Keratinocyte (primary cell): ENCODE data around the gene KLHL36.

ENCODE experiments used
- CTCF ChIP-seq, 3 experiments: IDR thresholded peaks in 1 of 3; conservative IDR thresholded peaks in 1 of 3; optimal IDR thresholded peaks in 1 of 3; 2 replicates in 2 of 3; 3 replicates in 1 of 3; pipeline versions ENCODE3 to v1.5.1; 2011; ENCODE audit warnings: low read length in 3 of 3, mild to moderate bottlenecking in 3 of 3, moderate library complexity in 2 of 3, control low read depth in 1 of 3, inconsistent platforms in 1 of 3; ENCODE audit not compliant: insufficient read depth in 2 of 3; ENCODE audit errors: extremely low read depth in 1 of 3
- EZH2 ChIP-seq: IDR thresholded peaks from one replicate; pipeline ENCODE4 v1.6.1; 2012; ENCODE audit warnings: inconsistent platforms, mild to moderate bottlenecking, low read length, moderate library complexity

GRCh38 chr16:84683691-84684591 is 35.6 kb downstream of the KLHL36 start:
- TF ChIP-seq CTCF (optimal IDR thresholded peaks at IDR 0.05 in 1 of 3, IDR thresholded peaks at IDR 0.05 in 1 of 3, conservative IDR thresholded peaks at IDR 0.05 in 1 of 3; ENCODE audit: extremely low read depth in 1 of 3, insufficient read depth in 2 of 3, low read length in 3 of 3) (no peak), EZH2 (no peak)
